GM10248 (cell line): ENCODE results near the gene PRKG1.

Experiments
- CTCF ChIA-PET: fragments of 300-600 bp; sonication (Branson Sonifier 250); formaldehyde crosslinking; extraction: SDS; loops from one replicate; lab custom pipeline; 2021; ENCODE audit warnings: antibody characterized with exemption; lab: Yijun Ruan, JAX
- POLR2A ChIA-PET: fragments of 350-650 bp; sonication (Branson Sonifier 250); formaldehyde crosslinking; extraction: SDS; loops from one replicate; lab custom pipeline; 2020; ENCODE audit warnings: antibody characterized with exemption; lab: Yijun Ruan, JAX
- DNase-seq: peaks from one replicate; pipeline ENCODE4 v3.0.0; 2012; ENCODE audit errors: extremely low spot score
- CTCF ChIP-seq: IDR thresholded peaks from 2 replicates; pipeline ENCODE4 v1.5.1; 2012; ENCODE audit warnings: mild to moderate bottlenecking, low read depth; ENCODE audit errors: extremely low read depth, missing control alignments, control extremely low read depth

The PRKG1 gene

GRCh38 chr10:52258799-52259425, 1184.6 kb downstream of the PRKG1 start:
- CTCF ChIA-PET = interaction anchor here (1.2 kb wide), 1 partner anchor 39 kb away, joined by 3 read pairs; no protein-coding TSS in a partner anchor
- no peak for TF ChIP-seq CTCF
- DNase-seq = no peak
- POLR2A ChIA-PET = no interaction called here

- POLR2A ChIA-PET = no interaction called here
- TF ChIP-seq CTCF = no peak
- no peak for DNase-seq
- CTCF ChIA-PET = interaction anchor here (1.2 kb wide), 1 partner anchor 38 kb away, joined by 3 read pairs; no protein-coding TSS in a partner anchor
These were observed 1185.1 kb downstream of the PRKG1 start for GRCh38 chr10:52259426-52259812.

GRCh38 chr10:52261362-52261761, 1187.1 kb downstream of the PRKG1 start:
- no peak for DNase-seq
- CTCF ChIA-PET = interaction anchor here (1.5 kb wide), 1 partner anchor 45 kb away, joined by 3 read pairs; no protein-coding TSS in a partner anchor
- TF ChIP-seq CTCF = no peak
- POLR2A ChIA-PET = no interaction called here

GRCh38 chr10:52265131-52265926, 1191.0 kb downstream of the PRKG1 start:
- ChIA-PET POLR2A (no interaction called here), CTCF (no interaction called here)

GRCh38 chr10:52266858-52267257, 1192.6 kb downstream of the PRKG1 start:
- no peak for DNase-seq
- TF ChIP-seq CTCF = no peak
- ChIA-PET POLR2A (no interaction called here), CTCF (no interaction called here)

More at GRCh38 chr10:52265131-52265926, 1191.0 kb downstream of the PRKG1 start:
- no peak for TF ChIP-seq CTCF
- DNase-seq = no peak

GRCh38 chr10:52268790-52269189, 1194.5 kb downstream of the PRKG1 start:
- CTCF ChIA-PET = interaction anchor here (1.0 kb wide), 1 partner anchor 40 kb away, joined by 5 read pairs; no protein-coding TSS in a partner anchor
- DNase-seq = no peak
- no peak for TF ChIP-seq CTCF
- POLR2A ChIA-PET = no interaction called here
